Osteoblast (primary cell): Measurements from ENCODE around the gene IMPDH1. TPM values are rescaled to one million over a fixed set of nuclear protein-coding genes. Genes with fewer than 3 reads are reported as not detected.

Experiments used
- DNase-seq: peaks from one replicate; pipeline ENCODE4 v3.0.0; 2011; ENCODE audit warnings: low spot score, mixed read lengths; ENCODE audit not compliant: insufficient read length; ENCODE audit errors: missing footprints
- H2AFZ ChIP-seq: 2 replicates; pipeline ENCODE4 v1.6.0; 2011; ENCODE audit warnings: mild to moderate bottlenecking, low read length
- H3K27ac ChIP-seq: 2 replicates; pipeline ENCODE4 v1.5.1; 2011; ENCODE audit warnings: mild to moderate bottlenecking, low read depth, low read length, moderate library complexity
- H3K27me3 ChIP-seq: 2 replicates; pipeline ENCODE4 v1.6.0; 2012; ENCODE audit warnings: mild to moderate bottlenecking, control low read depth, inconsistent platforms, low read length, moderate library complexity; ENCODE audit not compliant: insufficient read depth
- H3K36me3 ChIP-seq: 2 replicates; pipeline ENCODE4 v1.5.1; 2011; ENCODE audit warnings: mild to moderate bottlenecking, low read length, control low read depth, moderate library complexity; ENCODE audit not compliant: insufficient read depth
- H3K4me1 ChIP-seq: 2 replicates; pipeline ENCODE4 v1.5.1; 2011; ENCODE audit warnings: mild to moderate bottlenecking, low read length, control low read depth, moderate library complexity; ENCODE audit not compliant: insufficient read depth
- H3K4me2 ChIP-seq: 2 replicates; pipeline ENCODE4 v1.6.0; 2011; ENCODE audit warnings: mild to moderate bottlenecking, low read length; ENCODE audit not compliant: insufficient read depth
- H3K4me3 ChIP-seq: fragments of 200-600 bp; sonication (generic); 3 replicates; pipeline ENCODE4 v1.5.1; 2012; ENCODE audit warnings: mild to moderate bottlenecking, low read length, inconsistent platforms; ENCODE audit not compliant: insufficient read depth
- H3K79me2 ChIP-seq: 2 replicates; pipeline ENCODE4 v1.6.0; 2012; ENCODE audit warnings: mild to moderate bottlenecking, low read length, control low read depth, inconsistent platforms; ENCODE audit not compliant: insufficient read depth
- H3K9me3 ChIP-seq: 2 replicates; pipeline ENCODE4 v1.5.1; 2011; ENCODE audit warnings: low read depth, low read length, control low read depth
- H4K20me1 ChIP-seq: 2 replicates; pipeline ENCODE4 v1.6.0; 2012; ENCODE audit warnings: mild to moderate bottlenecking, low read length, control low read depth; ENCODE audit not compliant: insufficient read depth
- CTCF ChIP-seq: IDR thresholded peaks from 2 replicates; pipeline ENCODE4 v1.5.1; 2011; ENCODE audit warnings: mild to moderate bottlenecking, low read depth, low read length, moderate library complexity; ENCODE audit errors: extremely low read depth
- total RNA-seq: library from RNA; depleted of rRNA; stranded (reverse); fragments of >200 nt; gene quantifications from 2 replicates; pipeline ENCODE4 v1.2.3, GENCODE V29; 2012

The IMPDH1 gene
- total RNA-seq, 1 donor: 35.8 TPM

GRCh38 chr7:128448751-128449302 lies 39.0 kb upstream of the IMPDH1 start:
- Histone ChIP-seq H3K27me3 (no peaks in the 10 kb centered on the region), H3K36me3 (no peaks in the 10 kb centered on the region), H4K20me1 (no peaks in the 10 kb centered on the region), H2AFZ (no peak overlapping the region), H3K79me2 (no peaks in the 10 kb centered on the region), H3K4me3 (no peak overlapping the region), H3K4me1 (peaks cover 4% of the 10 kb centered on the region), H3K27ac (no peak overlapping the region), H3K4me2 (no peak overlapping the region), H3K9me3 (no peaks in the 10 kb centered on the region)
- TF ChIP-seq CTCF: no peak
- no peak for DNase-seq

- Histone ChIP-seq H3K4me3 (no peak overlapping the region), H3K36me3 (no peaks in the 10 kb centered on the region), H2AFZ (no peak overlapping the region), H3K79me2 (no peaks in the 10 kb centered on the region), H3K27ac (no peak overlapping the region), H3K4me1 (no peaks in the 10 kb centered on the region), H3K9me3 (no peaks in the 10 kb centered on the region), H3K27me3 (no peaks in the 10 kb centered on the region), H3K4me2 (no peak overlapping the region), H4K20me1 (no peaks in the 10 kb centered on the region)
- TF ChIP-seq CTCF: no peak
- no peak for DNase-seq
Measured at GRCh38 chr7:128447941-128448564, 38.3 kb upstream of the IMPDH1 start.

GRCh38 chr7:128446306-128446705 lies 36.5 kb upstream of the IMPDH1 start:
- no peak overlapping the region for H3K4me3 ChIP-seq
- no peaks in the 10 kb centered on the region for H3K36me3 ChIP-seq
- no peaks in the 10 kb centered on the region for H3K9me3 ChIP-seq
- no peak overlapping the region for H3K4me2 ChIP-seq
- peak overlapping the region; percentile 26 for H2AFZ ChIP-seq
- H3K79me2 ChIP-seq: no peaks in the 10 kb centered on the region
- DNase-seq: no peak
- H3K4me1 ChIP-seq: no peaks in the 10 kb centered on the region
- H3K27me3 ChIP-seq: no peaks in the 10 kb centered on the region
- H4K20me1 ChIP-seq: no peaks in the 10 kb centered on the region
- TF ChIP-seq CTCF: no peak
- H3K27ac ChIP-seq: no peak overlapping the region

GRCh38 chr7:128443831-128444600 lies 34.2 kb upstream of the IMPDH1 start:
- Histone ChIP-seq H4K20me1 (no peaks in the 10 kb centered on the region), H3K4me2 (no peak overlapping the region), H3K9me3 (no peaks in the 10 kb centered on the region), H3K36me3 (no peaks in the 10 kb centered on the region), H3K27ac (no peak overlapping the region), H3K27me3 (no peaks in the 10 kb centered on the region), H3K79me2 (no peaks in the 10 kb centered on the region), H3K4me1 (no peaks in the 10 kb centered on the region), H3K4me3 (no peak overlapping the region), H2AFZ (no peak overlapping the region)
- DNase-seq: no peak
- TF ChIP-seq CTCF: no peak
